GM23338 (cell line): ENCODE measurements around the gene ZFP36L1. TPM values are rescaled to one million over a fixed set of nuclear protein-coding genes. Genes with fewer than 3 reads are reported as not detected.

ENCODE experiments used
- ATAC-seq: fragments of 200-7000 bp; cut with Tn5 transposase; 3 replicates; pipeline ENCODE4 v1.9.1; 2020
- DNase-seq: peaks from one replicate; pipeline ENCODE4 v3.0.0-alpha.2; 2015; ENCODE audit warnings: low spot score
- H2AFZ ChIP-seq: fragments of 200-600 bp; sonication (generic); 2 replicates; pipeline ENCODE4 v1.8.0; 2016; ENCODE audit warnings: antibody characterized with exemption, mild to moderate bottlenecking, moderate library complexity
- H3F3A ChIP-seq: fragments of 200-600 bp; sonication (generic); replicated peaks from 2 replicates; pipeline ENCODE4 v1.8.0; 2017; ENCODE audit warnings: antibody characterized with exemption, mixed run types, low read depth
- H3K27ac ChIP-seq: fragments of 200-600 bp; sonication (generic); 2 replicates; pipeline ENCODE4 v1.6.1; 2016; ENCODE audit warnings: low read depth
- H3K27me3 ChIP-seq: fragments of 200-600 bp; sonication (generic); 2 replicates; pipeline ENCODE4 v1.8.0; 2016; ENCODE audit warnings: mild to moderate bottlenecking, mixed run types, moderate library complexity; ENCODE audit not compliant: insufficient read depth
- H3K36me3 ChIP-seq: fragments of 200-600 bp; sonication (generic); 2 replicates; pipeline ENCODE4 v1.8.0; 2016; ENCODE audit warnings: mild to moderate bottlenecking; ENCODE audit not compliant: insufficient read depth
- H3K4me1 ChIP-seq: fragments of 200-600 bp; sonication (generic); 2 replicates; pipeline ENCODE4 v1.8.0; 2016; ENCODE audit warnings: mild to moderate bottlenecking, moderate library complexity; ENCODE audit not compliant: insufficient read depth
- H3K4me2 ChIP-seq: fragments of 200-600 bp; sonication (generic); 2 replicates; pipeline ENCODE4 v1.7.1; 2017; ENCODE audit warnings: mixed run types
- H3K4me3 ChIP-seq: fragments of 200-600 bp; sonication (generic); 2 replicates; pipeline ENCODE4 v1.6.1; 2016; ENCODE audit warnings: mixed run types
- H3K79me2 ChIP-seq: fragments of 200-600 bp; sonication (generic); replicated peaks from 2 replicates; pipeline ENCODE4 v1.8.0; 2017; ENCODE audit warnings: mild to moderate bottlenecking; ENCODE audit not compliant: insufficient read depth
- H3K9me2 ChIP-seq: fragments of 200-600 bp; sonication (generic); 2 replicates; pipeline ENCODE4 v1.8.0; 2017; ENCODE audit not compliant: insufficient read depth
- H4K20me1 ChIP-seq: fragments of 200-600 bp; sonication (generic); replicated peaks from 2 replicates; pipeline ENCODE4 v1.8.0; 2017; ENCODE audit warnings: mild to moderate bottlenecking; ENCODE audit not compliant: insufficient read depth
- H3K27ac Mint-ChIP-seq: 2 replicates; pipeline ENCODE4 v1.8.0; 2020; ENCODE audit warnings: inconsistent platforms, mild to moderate bottlenecking, moderate library complexity, mixed read lengths
- H3K27me3 Mint-ChIP-seq: 3 replicates; pipeline ENCODE4 v1.8.0; 2022; ENCODE audit warnings: low read depth, mild to moderate bottlenecking, moderate library complexity, mixed read lengths, inconsistent platforms; ENCODE audit not compliant: insufficient read depth, poor library complexity
- H3K36me3 Mint-ChIP-seq: 3 replicates; pipeline ENCODE4 v1.8.0; 2021; ENCODE audit warnings: low read depth, mild to moderate bottlenecking, inconsistent platforms, moderate library complexity, mixed read lengths
- H3K4me1 Mint-ChIP-seq: 3 replicates; pipeline ENCODE4 v1.8.0; 2020; ENCODE audit warnings: mild to moderate bottlenecking, inconsistent platforms, mixed read lengths
- H3K4me3 Mint-ChIP-seq: 3 replicates; pipeline ENCODE4 v1.8.0; 2021; ENCODE audit warnings: moderate library complexity, mild to moderate bottlenecking, inconsistent platforms, mixed read lengths
- H3K9me3 Mint-ChIP-seq: 3 replicates; pipeline ENCODE4 v1.8.0; 2020; ENCODE audit warnings: moderate library complexity, mild to moderate bottlenecking, inconsistent platforms, mixed read lengths
- CREB1 ChIP-seq: fragments of 250-450 bp; sonication (Bioruptor Pico); IDR thresholded peaks from 2 replicates; pipeline ENCODE4 v1.5.0; 2020; ENCODE audit warnings: low read depth, mild to moderate bottlenecking, moderate library complexity
- CTCF ChIP-seq, 2 experiments: fragments of 200-600 bp in 1 of 2; sonication (generic) in 1 of 2; conservative IDR thresholded peaks; 2 replicates each; pipeline versions ENCODE4 v1.5.1 to v1.6.1; 2016 to 2017; ENCODE audit warnings: antibody characterized with exemption in 2 of 2, low read depth in 2 of 2, mild to moderate bottlenecking in 2 of 2, moderate library complexity in 1 of 2
- EZH2 ChIP-seq: fragments of 200-600 bp; sonication (generic); IDR thresholded peaks from one replicate; pipeline ENCODE4 v1.8.0; 2017; ENCODE audit warnings: antibody characterized with exemption, mild to moderate bottlenecking, low read depth; ENCODE audit not compliant: unreplicated experiment
- EZH2phosphoT487 ChIP-seq: fragments of 200-600 bp; sonication (generic); IDR thresholded peaks from one replicate; pipeline ENCODE4 v1.8.1; 2018; ENCODE audit warnings: antibody characterized with exemption; ENCODE audit not compliant: unreplicated experiment
- JUNB ChIP-seq: IDR thresholded peaks from one replicate; pipeline ENCODE4 v1.6.1; 2016; ENCODE audit warnings: antibody characterized with exemption; ENCODE audit not compliant: unreplicated experiment
- NANOG ChIP-seq: IDR thresholded peaks from 2 replicates; pipeline ENCODE4 v1.6.1; 2016; ENCODE audit warnings: antibody characterized with exemption, borderline replicate concordance
- POLR2AphosphoS5 ChIP-seq: IDR thresholded peaks from 2 replicates; pipeline ENCODE4 v1.6.1; 2016; ENCODE audit warnings: antibody characterized with exemption, low read depth
- REST ChIP-seq: IDR thresholded peaks from one replicate; pipeline ENCODE4 v1.6.1; 2018; ENCODE audit warnings: antibody characterized with exemption; ENCODE audit not compliant: unreplicated experiment
- STAT1 ChIP-seq: IDR thresholded peaks from one replicate; pipeline ENCODE4 v1.6.1; 2016; ENCODE audit warnings: antibody characterized with exemption; ENCODE audit not compliant: unreplicated experiment
- ZNF114 ChIP-seq: fragments of 250-450 bp; sonication (Bioruptor Pico); IDR thresholded peaks from 2 replicates; pipeline ENCODE4 v1.5.0; 2020; ENCODE audit warnings: mild to moderate bottlenecking, moderate library complexity
- ZNF331 ChIP-seq: fragments of 250-450 bp; sonication (Bioruptor Pico); IDR thresholded peaks from 2 replicates; pipeline ENCODE4 v1.5.0; 2020; ENCODE audit warnings: low read depth, mild to moderate bottlenecking, moderate library complexity
- ZNF462 ChIP-seq: fragments of 250-450 bp; sonication (Bioruptor Pico); IDR thresholded peaks from 2 replicates; pipeline ENCODE4 v1.5.0; 2020; ENCODE audit warnings: mild to moderate bottlenecking, moderate library complexity
- polyA plus RNA-seq: library from polyadenylated mRNA; unstranded; fragments of >200 nt; fragmentation: Nextera tagmentation; extraction: Ambion mirVana; gene quantifications from 2 replicates; pipeline ENCODE4 v1.2.1, GENCODE V29; 2016
- total RNA-seq: library from RNA; depleted of rRNA; stranded (reverse); fragments of >200 nt; shearing (Covaris generic); gene quantifications from 2 replicates; pipeline ENCODE4 v1.2.3, GENCODE V29; 2014
- TF ChIP-seq, protein P1 (sequence below): IDR thresholded peaks from 2 replicates; pipeline ENCODE4 v1.6.1; 2016; ENCODE audit warnings: antibody characterized with exemption

The ZFP36L1 gene
- total and polyA plus RNA-seq, 2 experiments from 2014 or later = 148 to 382 TPM

DNA sequence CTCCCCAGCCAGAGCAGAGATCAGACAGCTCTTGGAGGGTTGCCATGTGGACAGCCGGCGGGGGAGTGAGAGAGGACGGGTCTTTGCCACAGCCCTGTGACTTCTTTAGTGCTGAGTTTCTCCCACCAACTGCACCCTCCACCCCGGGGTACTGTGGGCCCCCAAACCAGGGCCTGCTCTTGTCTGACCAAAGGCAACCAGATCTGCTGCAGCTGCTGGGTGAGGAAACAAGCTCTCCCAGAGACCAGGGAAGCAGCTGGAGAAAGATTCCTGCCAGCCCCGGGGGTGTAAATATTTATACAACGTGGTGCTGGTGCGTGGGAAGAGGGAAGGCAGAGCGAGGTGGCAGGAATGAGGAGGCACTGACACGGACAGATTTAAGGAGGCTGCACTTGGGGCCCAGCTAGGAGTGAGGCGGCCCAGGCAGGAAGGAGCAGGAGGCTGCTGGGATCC is 14.3 kb upstream of the ZFP36L1 start:
- H3K79me2 ChIP-seq = no peaks in the 10 kb centered on the region
- DNase-seq = no peak
- no peak for TF ChIP-seq CTCF (conservative IDR thresholded peaks at IDR 0.05; ENCODE audit: low read depth in 2 of 2)
- TF ChIP-seq POLR2AphosphoS5 = no peak
- TF ChIP-seq ZNF114 (CRISPR knock-in tag) = no peak
- no peak for TF ChIP-seq STAT1
- TF ChIP-seq REST = no peak
- TF ChIP-seq EZH2phosphoT487 = no peak
- no peak for TF ChIP-seq JUNB
- no peak for TF ChIP-seq CREB1 (CRISPR knock-in tag)
- TF ChIP-seq ZNF331 (CRISPR knock-in tag) = no peak
- no peak for TF ChIP-seq EZH2
- TF ChIP-seq, protein P1, sequence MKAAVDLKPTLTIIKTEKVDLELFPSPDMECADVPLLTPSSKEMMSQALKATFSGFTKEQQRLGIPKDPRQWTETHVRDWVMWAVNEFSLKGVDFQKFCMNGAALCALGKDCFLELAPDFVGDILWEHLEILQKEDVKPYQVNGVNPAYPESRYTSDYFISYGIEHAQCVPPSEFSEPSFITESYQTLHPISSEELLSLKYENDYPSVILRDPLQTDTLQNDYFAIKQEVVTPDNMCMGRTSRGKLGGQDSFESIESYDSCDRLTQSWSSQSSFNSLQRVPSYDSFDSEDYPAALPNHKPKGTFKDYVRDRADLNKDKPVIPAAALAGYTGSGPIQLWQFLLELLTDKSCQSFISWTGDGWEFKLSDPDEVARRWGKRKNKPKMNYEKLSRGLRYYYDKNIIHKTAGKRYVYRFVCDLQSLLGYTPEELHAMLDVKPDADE = no peak
- TF ChIP-seq NANOG = no peak
- no peak for TF ChIP-seq ZNF462 (CRISPR knock-in tag)
- no peak overlapping the region for H3K4me3 ChIP-seq
- H3F3A ChIP-seq = no peaks in the 10 kb centered on the region
- no peaks in the 10 kb centered on the region for H3K36me3 ChIP-seq
- no peak overlapping the region for H3K27ac Mint-ChIP-seq
- no peak overlapping the region for H2AFZ ChIP-seq
- no peak overlapping the region for H3K4me3 Mint-ChIP-seq
- H3K4me1 Mint-ChIP-seq = peaks cover 21% of the 10 kb centered on the region
- no peaks in the 10 kb centered on the region for H4K20me1 ChIP-seq
- peaks cover 19% of the 10 kb centered on the region for H3K9me3 Mint-ChIP-seq
- no peak for ATAC-seq
- no peak overlapping the region for H3K4me2 ChIP-seq
- peaks cover 29% of the 10 kb centered on the region for H3K36me3 Mint-ChIP-seq
- H3K27ac ChIP-seq = no peak overlapping the region
- peaks cover 8% of the 10 kb centered on the region for H3K27me3 Mint-ChIP-seq
- no peaks in the 10 kb centered on the region for H3K27me3 ChIP-seq
- 0 out of 2 replicates have a peak, but pooled peaks cover 8% of the 10 kb centered on the region for H3K4me1 ChIP-seq
- H3K9me2 ChIP-seq = peaks cover 8% of the 10 kb centered on the region; the same call in 1 of the 2 replicates
